GM18520 (cell line): ENCODE measurements around the gene EVC.

Source experiments
- ATAC-seq: cut with Tn5 transposase; IDR thresholded peaks from one replicate; pipeline ENCODE4 v1.9.1; 2021; ENCODE audit not compliant: unreplicated experiment

The EVC gene

GRCh38 chr4:5730436-5730835, 19.4 kb downstream of the EVC start:
- no peak for ATAC-seq

- ATAC-seq: no peak
Measured at GRCh38 chr4:5730993-5731990, 20.3 kb downstream of the EVC start.

GRCh38 chr4:5732158-5732557, 21.2 kb downstream of the EVC start:
- no peak for ATAC-seq

GRCh38 chr4:5734853-5735252, 23.9 kb downstream of the EVC start:
- no peak for ATAC-seq

- ATAC-seq: no peak
Measured at GRCh38 chr4:5735463-5735862, 24.5 kb downstream of the EVC start.

- ATAC-seq: no peak
Measured at GRCh38 chr4:5738061-5738460, 27.1 kb downstream of the EVC start.

- no peak for ATAC-seq
Measured at GRCh38 chr4:5742388-5742787, 31.4 kb downstream of the EVC start.

- ATAC-seq: no peak
Measured at GRCh38 chr4:5742968-5743367, 32.0 kb downstream of the EVC start.

- ATAC-seq: no peak
Measured at GRCh38 chr4:5746250-5746649, 35.2 kb downstream of the EVC start.

- no peak for ATAC-seq
Measured at GRCh38 chr4:5746829-5747737, 36.1 kb downstream of the EVC start.

- no peak for ATAC-seq
Measured at GRCh38 chr4:5747738-5748375, 36.9 kb downstream of the EVC start.

GRCh38 chr4:5749568-5749967, 38.6 kb downstream of the EVC start:
- no peak for ATAC-seq

- ATAC-seq: no peak
Measured at GRCh38 chr4:5750052-5750945, 39.3 kb downstream of the EVC start.

- no peak for ATAC-seq
Measured at GRCh38 chr4:5750946-5751665, 40.1 kb downstream of the EVC start.

- no peak for ATAC-seq
Measured at GRCh38 chr4:5751666-5752375, 40.8 kb downstream of the EVC start.

- no peak for ATAC-seq
Measured at GRCh38 chr4:5752376-5753184, 41.6 kb downstream of the EVC start.

- ATAC-seq: no peak
Measured at GRCh38 chr4:5753366-5753765, 42.4 kb downstream of the EVC start.
